GM12892 (cell line): ENCODE results near the gene MIA.

Source experiments
- POLR2A ChIP-seq: IDR thresholded peaks from 2 replicates; pipeline ENCODE4 v1.6.1; 2011; ENCODE audit warnings: low read depth, low read length, control low read depth
- POLR2AphosphoS5 ChIP-seq: IDR thresholded peaks from 2 replicates; pipeline ENCODE4 v1.6.1; 2011; ENCODE audit warnings: low read depth, low read length, control low read depth
- TAF1 ChIP-seq: IDR thresholded peaks from 2 replicates; pipeline ENCODE4 v1.6.1; 2011; ENCODE audit warnings: low read depth, mild to moderate bottlenecking, control low read depth, low read length, borderline replicate concordance

DNA sequence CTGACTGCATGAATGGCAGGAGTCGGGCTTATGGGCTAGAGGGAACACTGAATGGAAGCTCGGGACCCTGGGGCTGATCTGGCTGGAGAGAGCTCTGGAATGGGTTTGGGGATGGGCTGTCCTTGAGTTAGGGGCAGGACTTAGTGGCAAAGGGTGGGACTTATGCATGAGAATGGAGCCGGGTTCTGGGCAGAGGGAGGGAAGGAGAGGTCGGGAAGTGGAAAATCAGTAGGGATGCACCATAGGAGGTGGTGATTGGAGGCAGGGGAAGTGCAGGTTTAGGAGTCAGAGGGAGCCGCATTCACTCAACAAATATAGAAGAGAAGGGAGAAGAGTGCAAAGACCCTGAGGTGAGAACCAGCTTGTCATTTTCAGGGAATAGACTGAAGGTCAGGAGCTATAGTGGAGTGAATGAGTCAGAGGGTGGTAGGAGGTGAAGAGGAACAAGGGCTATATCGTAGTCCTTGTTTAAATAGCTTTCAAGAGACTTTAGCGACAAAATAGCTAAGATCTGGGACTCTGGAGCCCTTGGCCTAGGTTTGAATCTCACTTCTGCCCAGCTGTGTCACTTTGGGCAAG, 3.5 kb downstream of the MIA start:
- no peak for TF ChIP-seq TAF1
- no peak for TF ChIP-seq POLR2A
- no peak for TF ChIP-seq POLR2AphosphoS5
